AG04449 (cell line): Measurements from ENCODE around the gene RNGTT.
A peak's percentile ranks its signal among the peaks of the same experiment; 100 is the strongest.
"Not testable (repeated sequence)": the region's sequence is repeated elsewhere in the genome, so short reads cannot be mapped to it uniquely, and the experiment has no call there.

Experiments
- CTCF ChIA-PET: fragments of 350-600 bp; formaldehyde crosslinking; extraction: SDS; loops from one replicate; lab custom pipeline; 2021; ENCODE audit warnings: antibody characterized with exemption; lab: Yijun Ruan, JAX
- POLR2A ChIA-PET: fragments of 400-600, 350-600 bp; formaldehyde crosslinking; extraction: SDS; loops from one replicate; lab custom pipeline; 2020; ENCODE audit warnings: antibody characterized with exemption, inconsistent platforms; lab: Yijun Ruan, JAX
- DNase-seq: peaks from one replicate; pipeline ENCODE4 v3.0.0-alpha.2; 2010; ENCODE audit warnings: low read depth, low spot score
- H3K4me3 ChIP-seq: 2 replicates; pipeline ENCODE4 v1.5.1; 2011; ENCODE audit warnings: low read depth, mild to moderate bottlenecking, control low read depth, low read length
- CTCF ChIP-seq: IDR thresholded peaks from one replicate; pipeline ENCODE4 v1.5.1; 2011; ENCODE audit warnings: mild to moderate bottlenecking, moderate library complexity, low read length, control low read depth, inconsistent platforms; ENCODE audit not compliant: insufficient read depth; ENCODE audit errors: missing control alignments

RNGTT gene

DNA sequence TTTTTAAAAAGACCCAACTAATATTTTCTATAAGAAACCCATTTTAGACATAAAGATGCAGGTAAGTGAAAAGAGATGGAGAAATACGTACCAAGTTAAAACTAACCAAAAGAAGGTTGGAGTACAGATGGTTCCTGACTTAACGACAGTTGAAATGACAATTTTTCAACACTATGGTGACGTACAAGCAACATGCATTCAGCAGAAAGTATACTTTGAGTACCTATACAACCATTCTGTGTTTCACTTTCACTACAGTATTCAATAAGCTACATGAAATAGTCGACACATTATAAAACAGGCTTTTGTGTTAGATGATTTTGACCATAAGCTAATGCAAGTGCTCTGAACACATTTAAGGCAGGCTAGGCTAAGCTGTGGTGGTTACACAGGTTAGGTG lies 228.9 kb downstream of the RNGTT start:
- TF ChIP-seq CTCF = no peak
- no peak for DNase-seq
- ChIA-PET POLR2A (no interaction called here), CTCF (no interaction called here)
- no peak overlapping the region for H3K4me3 ChIP-seq

DNA sequence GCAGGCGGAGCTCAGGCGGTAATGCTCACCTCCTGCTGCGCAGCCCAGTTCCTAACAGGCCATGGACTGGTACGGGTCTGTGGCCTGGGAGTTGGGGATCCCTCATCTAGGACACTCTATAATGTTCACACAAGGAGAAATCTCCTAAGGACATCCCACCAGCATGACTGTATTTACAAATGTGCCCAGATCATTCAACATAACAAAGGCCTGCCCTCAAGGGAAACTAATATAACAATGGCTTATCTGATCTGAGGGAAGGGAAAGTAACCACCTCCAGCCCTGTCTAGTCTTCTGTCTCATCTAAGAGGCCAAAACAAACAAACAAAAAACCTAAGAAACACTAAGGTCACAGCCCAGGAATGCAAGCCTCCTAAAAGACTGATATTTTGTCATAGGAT lies 232.8 kb downstream of the RNGTT start:
- no peak overlapping the region for H3K4me3 ChIP-seq
- POLR2A ChIA-PET = no interaction called here
- TF ChIP-seq CTCF = no peak
- CTCF ChIA-PET = no interaction called here
- no peak for DNase-seq

- TF ChIP-seq CTCF = no peak
- ChIA-PET POLR2A (no interaction called here), CTCF (no interaction called here)
- DNase-seq = no peak
- H3K4me3 ChIP-seq = no peak overlapping the region
These were observed 234.7 kb downstream of the RNGTT start for GRCh38 chr6:88728756-88729155.

DNA sequence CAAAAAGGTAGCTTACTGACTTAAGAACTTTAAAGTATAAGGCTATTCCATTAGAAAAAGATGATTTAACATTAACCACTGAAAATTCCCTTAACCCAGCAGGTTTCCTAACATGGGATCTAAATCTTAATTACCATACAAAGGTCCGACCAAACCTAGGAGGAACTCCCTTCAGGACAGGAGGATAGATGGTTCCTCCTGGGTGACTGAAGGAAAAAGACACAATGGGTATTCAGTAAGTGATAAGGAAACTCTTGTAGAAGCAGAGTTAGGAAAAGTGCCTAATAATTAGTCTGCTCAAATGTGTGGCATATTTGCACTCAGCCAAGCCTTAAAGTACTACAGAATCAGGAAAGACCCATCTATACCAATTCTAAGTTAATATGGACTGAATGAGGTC lies 237.0 kb downstream of the RNGTT start:
- CTCF ChIA-PET, POLR2A ChIA-PET: not testable (repeated sequence)

DNA sequence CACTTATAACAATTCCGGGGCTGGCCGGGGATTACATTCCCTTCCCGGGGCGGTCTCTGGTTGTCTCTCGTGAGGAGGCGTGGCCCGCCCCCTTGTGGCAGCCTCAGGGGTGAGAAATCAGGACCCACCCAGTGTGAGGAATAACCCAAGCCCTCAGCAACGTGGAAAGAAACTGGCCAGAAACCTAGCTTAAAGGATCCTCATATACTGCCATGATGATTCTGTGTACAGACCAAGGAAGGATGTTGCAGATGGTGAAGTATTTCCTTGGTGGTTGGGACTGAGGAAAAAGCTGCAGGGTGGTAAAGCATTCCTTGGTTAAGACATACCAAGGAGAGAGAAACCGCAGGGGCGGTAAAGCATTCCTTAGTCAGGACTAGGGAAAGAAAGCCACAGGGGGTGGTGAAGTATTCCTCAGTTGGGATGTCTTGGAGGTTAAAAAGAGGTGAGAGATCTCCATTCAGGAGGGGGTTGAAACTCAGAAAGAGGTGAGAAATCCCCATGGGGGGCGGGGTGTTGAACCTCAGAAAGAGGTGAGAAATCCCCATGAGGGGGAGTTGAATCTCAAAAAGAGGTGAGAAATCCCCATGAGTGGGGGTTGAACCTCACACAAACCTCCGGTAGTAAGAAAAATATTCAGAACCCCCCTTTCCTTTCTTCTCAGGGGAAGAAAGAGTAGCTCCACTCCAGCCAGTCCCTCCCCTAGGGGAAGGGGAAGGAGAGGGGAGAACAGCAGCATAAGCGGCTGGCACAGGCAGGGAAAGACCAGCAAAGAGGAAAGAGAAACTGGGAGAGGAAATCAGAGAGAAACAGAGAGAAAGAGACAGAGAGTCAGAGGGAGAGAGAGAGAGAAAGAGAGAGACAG lies 238.1 kb downstream of the RNGTT start:
- peak; percentile 82 for DNase-seq
- CTCF ChIA-PET = no interaction called here
- POLR2A ChIA-PET = no interaction called here
- peak; percentile 42 for TF ChIP-seq CTCF
- peak overlapping the region; percentile 4; the same call in 1 of the 2 replicates for H3K4me3 ChIP-seq

More for the DNA sequence above, 237.0 kb downstream of the RNGTT start:
- not testable (repeated sequence) for DNase-seq, H3K4me3 ChIP-seq

DNA sequence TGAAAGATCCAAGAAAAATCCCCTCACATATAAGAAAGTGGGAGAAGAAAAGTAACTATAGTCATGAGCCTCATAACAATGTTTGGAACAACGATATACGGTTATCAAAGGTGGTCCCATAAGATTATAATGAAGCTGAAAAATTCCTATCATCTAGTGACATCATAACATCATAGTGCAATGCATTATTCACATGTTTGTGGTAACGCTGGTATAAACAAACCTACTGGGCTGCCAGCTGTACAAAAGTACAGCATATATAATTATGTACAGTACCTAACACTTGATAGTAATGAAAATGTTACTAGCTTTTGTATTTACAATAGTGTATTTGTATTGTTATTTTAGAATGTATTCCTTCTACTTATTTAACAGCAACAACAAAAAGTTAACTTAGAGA lies 240.7 kb downstream of the RNGTT start:
- TF ChIP-seq CTCF = no peak
- no peak for DNase-seq
- ChIA-PET CTCF (no interaction called here), POLR2A (no interaction called here)
- no peak overlapping the region for H3K4me3 ChIP-seq

DNA sequence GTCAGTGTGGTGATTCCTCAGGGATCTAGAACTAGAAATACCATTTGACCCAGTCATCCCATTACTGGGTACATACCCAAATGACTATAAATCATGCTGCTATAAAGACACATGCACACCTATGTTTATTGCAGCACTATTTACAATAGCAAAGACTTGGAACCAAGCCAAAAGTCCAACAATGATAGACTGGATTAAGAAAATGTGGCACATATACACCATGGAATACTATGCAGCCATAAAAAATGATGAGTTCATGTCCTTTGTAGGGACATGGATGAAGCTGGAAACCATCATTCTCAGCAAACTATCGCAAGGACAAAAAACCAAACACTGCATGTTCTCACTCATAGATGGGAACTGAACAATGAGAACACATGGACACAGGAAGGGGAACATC lies 247.0 kb downstream of the RNGTT start:
- DNase-seq, CTCF ChIA-PET, POLR2A ChIA-PET: not testable (repeated sequence)

More for the DNA sequence above, 247.0 kb downstream of the RNGTT start:
- H3K4me3 ChIP-seq = not testable (repeated sequence)
